ENCODE data around the gene WFIKKN1. TPM values are rescaled to one million over a fixed set of nuclear protein-coding genes. Genes with fewer than 3 reads are reported as not detected.
A peak's percentile ranks its signal among the peaks of the same experiment; 100 is the strongest.

WFIKKN1 gene
- total RNA-seq, 2 donors from 2014 or later = 0.92 to 1.2 TPM

DNA sequence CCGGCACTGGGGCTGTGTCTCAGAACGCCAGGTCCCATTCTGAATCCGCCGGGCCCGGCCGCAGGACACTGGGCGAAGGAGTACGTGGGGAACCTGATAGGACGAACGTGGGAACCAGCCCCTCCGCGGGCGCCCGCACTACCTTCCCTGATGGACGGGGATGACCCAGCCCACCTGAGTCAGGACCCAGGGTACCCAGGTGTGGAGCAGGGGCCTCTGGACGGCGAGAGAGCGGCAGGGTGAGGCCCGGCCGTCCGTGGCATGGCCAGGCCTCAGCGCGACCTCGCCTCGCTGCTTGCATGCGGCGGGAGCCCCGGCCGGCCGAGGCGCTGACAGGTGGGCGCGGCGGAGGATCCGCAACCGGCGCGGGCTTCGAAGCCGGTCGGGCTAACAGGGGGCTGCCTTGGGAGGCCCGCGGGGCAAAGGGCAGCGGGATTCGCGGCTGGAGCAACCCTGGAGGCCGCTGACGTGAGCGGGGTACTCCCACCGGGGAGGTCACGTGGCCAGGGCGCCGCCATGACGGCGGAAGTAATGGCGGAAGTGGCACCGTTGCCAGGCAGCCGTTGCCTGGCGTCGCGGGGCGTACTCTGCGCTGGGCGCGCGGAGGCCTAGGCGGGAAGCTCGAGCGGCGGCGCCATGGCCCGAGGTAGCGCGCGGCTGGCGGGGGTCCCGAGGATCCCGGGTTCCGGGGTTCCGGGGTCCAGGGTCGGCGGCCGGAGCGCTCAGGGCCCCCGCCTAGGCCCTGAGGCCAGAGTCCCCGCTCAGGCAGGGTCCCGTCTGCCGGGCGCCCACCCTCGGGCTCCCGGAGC, 18.2 kb downstream of the WFIKKN1 start, which contains the start of gene WDR90:
Gene WDR90, plus strand, starts transcription at position 585 of the 809 bp plus-strand sequence. Its CDS starts 52 bp downstream, at position 637.
- TF ChIP-seq, protein P1, sequence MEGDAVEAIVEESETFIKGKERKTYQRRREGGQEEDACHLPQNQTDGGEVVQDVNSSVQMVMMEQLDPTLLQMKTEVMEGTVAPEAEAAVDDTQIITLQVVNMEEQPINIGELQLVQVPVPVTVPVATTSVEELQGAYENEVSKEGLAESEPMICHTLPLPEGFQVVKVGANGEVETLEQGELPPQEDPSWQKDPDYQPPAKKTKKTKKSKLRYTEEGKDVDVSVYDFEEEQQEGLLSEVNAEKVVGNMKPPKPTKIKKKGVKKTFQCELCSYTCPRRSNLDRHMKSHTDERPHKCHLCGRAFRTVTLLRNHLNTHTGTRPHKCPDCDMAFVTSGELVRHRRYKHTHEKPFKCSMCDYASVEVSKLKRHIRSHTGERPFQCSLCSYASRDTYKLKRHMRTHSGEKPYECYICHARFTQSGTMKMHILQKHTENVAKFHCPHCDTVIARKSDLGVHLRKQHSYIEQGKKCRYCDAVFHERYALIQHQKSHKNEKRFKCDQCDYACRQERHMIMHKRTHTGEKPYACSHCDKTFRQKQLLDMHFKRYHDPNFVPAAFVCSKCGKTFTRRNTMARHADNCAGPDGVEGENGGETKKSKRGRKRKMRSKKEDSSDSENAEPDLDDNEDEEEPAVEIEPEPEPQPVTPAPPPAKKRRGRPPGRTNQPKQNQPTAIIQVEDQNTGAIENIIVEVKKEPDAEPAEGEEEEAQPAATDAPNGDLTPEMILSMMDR (IDR thresholded peaks at IDR 0.05) = no peak
- Histone ChIP-seq H3K27me3 (replicated peaks; ENCODE audit: insufficient read depth) (no peaks in the 10 kb centered on the region), H3K9me3 (no peaks in the 10 kb centered on the region), H3K36me3 (no peaks in the 10 kb centered on the region), H3K4me3 (peak within 1 kb of the TSS; percentile 79), H3K27ac (peak within 1 kb of the TSS; percentile 71 to 81), H3K4me1 (ENCODE audit: control insufficient read depth in 1 of 2, low read depth in 2 of 2) (peaks cover 15 to 27% of the 10 kb centered on the region in 2 donors)
- ATAC-seq (ENCODE audit: insufficient number of reproducible peaks, low FRiP score, low read depth) (peak; percentile 59), DNase-seq (ENCODE audit: low spot score) (peak; percentile 64)

DNA sequence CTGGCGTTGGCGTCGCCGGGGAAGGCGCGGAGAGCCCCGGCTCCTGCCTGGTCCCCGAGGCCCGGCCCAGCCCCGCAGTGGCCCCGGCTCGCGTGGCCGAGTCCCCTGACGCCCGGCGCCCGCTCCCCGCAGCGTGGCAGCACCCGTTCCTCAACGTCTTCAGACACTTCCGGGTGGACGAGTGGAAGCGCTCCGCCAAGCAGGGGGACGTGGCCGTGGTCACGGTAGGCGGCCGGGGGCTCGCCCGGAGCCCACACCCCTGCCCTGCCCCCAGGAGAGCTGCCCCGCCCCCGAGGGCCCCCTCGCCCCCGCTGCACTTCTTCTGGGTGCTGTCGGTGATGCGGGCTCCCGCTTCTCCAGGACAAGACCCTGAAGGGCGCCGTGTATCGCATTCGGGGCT, 18.8 kb downstream of the WFIKKN1 start:
- Histone ChIP-seq H3K9me3 (no peaks in the 10 kb centered on the region), H3K4me3 (peak overlapping the region; percentile 79), H3K36me3 (no peaks in the 10 kb centered on the region), H3K4me1 (ENCODE audit: control insufficient read depth in 1 of 2, low read depth in 2 of 2) (peaks cover 15 to 27% of the 10 kb centered on the region in 2 donors), H3K27me3 (replicated peaks; ENCODE audit: insufficient read depth) (no peaks in the 10 kb centered on the region), H3K27ac (no peak overlapping the region)
- no peak for ATAC-seq (ENCODE audit: insufficient number of reproducible peaks, low FRiP score, low read depth)
- TF ChIP-seq, protein P1 (IDR thresholded peaks at IDR 0.05) = no peak
- DNase-seq (ENCODE audit: low spot score) = no peak

DNA sequence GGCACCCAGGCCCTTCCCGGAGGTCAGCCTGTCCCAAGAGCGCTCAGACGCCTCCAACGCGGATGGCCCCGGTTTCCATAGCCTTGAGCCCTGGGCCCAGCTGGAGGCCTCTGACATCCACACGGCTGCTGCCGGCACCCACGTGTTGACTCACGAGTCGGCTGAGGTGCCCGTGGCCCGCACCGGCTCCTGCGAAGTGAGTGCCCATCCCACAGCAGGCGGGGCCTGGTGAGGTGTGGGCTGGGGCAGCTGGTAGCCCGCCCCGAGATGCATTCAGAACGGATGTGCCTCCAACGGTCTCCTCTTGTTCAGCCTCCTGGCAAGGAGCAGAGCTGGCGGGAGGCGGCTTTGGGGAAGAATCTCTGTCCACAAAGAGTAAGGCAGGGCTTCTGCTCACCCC, 21.1 kb downstream of the WFIKKN1 start:
- Histone ChIP-seq H3K27me3 (replicated peaks; ENCODE audit: insufficient read depth) (no peaks in the 10 kb centered on the region), H3K36me3 (peaks cover 4% of the 10 kb centered on the region), H3K9me3 (no peaks in the 10 kb centered on the region), H3K27ac (no peak overlapping the region), H3K4me3 (no peak overlapping the region), H3K4me1 (ENCODE audit: control insufficient read depth in 1 of 2, low read depth in 2 of 2) (peaks cover 15 to 27% of the 10 kb centered on the region in 2 donors)
- ATAC-seq (ENCODE audit: insufficient number of reproducible peaks, low FRiP score, low read depth) = no peak
- TF ChIP-seq, protein P1 (IDR thresholded peaks at IDR 0.05) = no peak
- no peak for DNase-seq (ENCODE audit: low spot score)

DNA sequence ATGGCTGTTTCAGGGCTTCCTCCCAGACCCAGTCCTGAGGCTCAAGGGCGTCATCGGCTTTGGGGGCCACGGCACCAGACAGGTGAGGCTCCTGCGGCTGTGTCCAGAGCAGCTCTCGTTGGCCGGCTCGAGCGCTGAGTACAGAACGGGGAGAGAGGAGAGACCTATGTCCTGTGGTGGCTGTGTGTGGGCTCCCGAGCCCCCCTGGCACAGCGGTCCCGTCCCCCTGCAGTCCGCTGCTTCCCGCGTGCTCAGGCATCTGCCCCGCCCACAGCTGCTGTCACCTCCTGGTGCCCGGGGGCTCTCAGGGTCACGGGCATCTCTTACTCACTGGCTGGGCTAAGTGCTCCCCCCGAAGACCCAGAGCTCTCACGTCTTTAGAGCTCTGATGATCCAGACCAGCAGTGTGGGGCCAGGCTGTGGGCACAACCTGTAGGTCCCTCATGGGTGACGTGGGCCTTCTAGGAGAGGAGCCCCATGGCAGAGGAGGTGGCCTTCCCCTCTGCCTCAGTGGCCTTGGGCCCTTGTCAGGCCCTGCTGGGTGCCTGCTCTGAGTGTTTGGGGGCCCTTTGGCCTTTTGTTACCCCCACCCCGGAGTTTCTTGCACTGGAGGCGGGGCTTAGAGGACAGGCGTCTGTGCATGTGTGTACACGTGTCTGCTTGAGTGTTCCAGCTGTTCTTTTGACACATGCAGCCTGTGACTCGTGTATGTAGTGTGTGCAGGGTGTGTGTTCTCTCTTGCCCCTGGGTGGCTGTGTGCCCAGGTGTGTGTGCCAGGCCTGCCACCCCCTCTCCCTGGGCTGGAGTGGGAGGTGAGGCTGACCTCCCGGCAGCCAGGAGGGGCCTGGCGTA, 21.9 kb downstream of the WFIKKN1 start:
- Histone ChIP-seq H3K4me3 (no peak overlapping the region), H3K27me3 (replicated peaks; ENCODE audit: insufficient read depth) (no peaks in the 10 kb centered on the region), H3K27ac (no peak overlapping the region), H3K36me3 (peaks cover 4% of the 10 kb centered on the region), H3K9me3 (no peaks in the 10 kb centered on the region), H3K4me1 (ENCODE audit: control insufficient read depth in 1 of 2, low read depth in 2 of 2) (peaks cover 15 to 20% of the 10 kb centered on the region in 2 donors)
- no peak for ATAC-seq (ENCODE audit: insufficient number of reproducible peaks, low FRiP score, low read depth)
- TF ChIP-seq, protein P1 (IDR thresholded peaks at IDR 0.05) = no peak
- DNase-seq (ENCODE audit: low spot score) = no peak

DNA sequence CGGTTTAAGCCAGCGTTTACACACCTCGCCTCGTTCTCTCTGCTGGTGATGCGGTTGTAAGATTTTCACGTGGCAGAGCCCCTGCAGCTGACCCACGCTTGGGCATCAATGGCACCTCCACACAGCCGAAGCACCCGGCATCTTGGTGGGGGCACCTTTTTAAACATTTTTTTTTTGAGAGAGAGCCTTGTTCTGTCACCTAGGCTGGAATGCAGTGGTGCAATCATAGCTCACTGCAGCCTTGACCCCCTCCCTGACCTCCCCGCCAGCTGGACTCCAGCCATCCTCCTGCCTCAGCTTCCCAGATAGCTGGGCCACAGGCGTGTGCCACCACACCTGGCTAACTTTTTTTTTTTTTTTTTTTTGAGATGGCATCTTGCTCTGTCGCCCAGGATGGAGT, 23.2 kb downstream of the WFIKKN1 start:
- Histone ChIP-seq H3K27ac (no peak overlapping the region), H3K4me1 (ENCODE audit: control insufficient read depth in 1 of 2, low read depth in 2 of 2) (peaks cover 7 to 11% of the 10 kb centered on the region in 2 donors), H3K27me3 (replicated peaks; ENCODE audit: insufficient read depth) (no peaks in the 10 kb centered on the region), H3K9me3 (no peaks in the 10 kb centered on the region), H3K4me3 (no peak overlapping the region), H3K36me3 (peaks cover 4% of the 10 kb centered on the region)
- TF ChIP-seq, protein P1 (IDR thresholded peaks at IDR 0.05) = no peak
- ATAC-seq (ENCODE audit: insufficient number of reproducible peaks, low FRiP score, low read depth) (no peak), DNase-seq (ENCODE audit: low spot score) (no peak)

Data from thoracic aorta (tissue), 2 donors.